ENCODE measurements around the gene IMMP2L.
"Not testable (repeated sequence)": the region's sequence is repeated elsewhere in the genome, so short reads cannot be mapped to it uniquely, and the experiment has no call there.

IMMP2L gene

GRCh38 chr7:111561904-111562732, at the start of gene IMMP2L:
Gene IMMP2L (minus strand): TSS chr7:111562492.
- peaks cover 0 to 7% (median 0%) of the 10 kb centered on the region in 5 donors for H3K36me3 ChIP-seq (ENCODE audit: control insufficient read depth in 5 of 5, insufficient read depth in 5 of 5, low read length in 5 of 5)
- H3K9ac ChIP-seq (ENCODE audit: low read length in 5 of 5) = peak within 1 kb of the TSS; percentile 71 to 79 (median 75)
- peaks cover 0 to 36% (median 15%) of the 10 kb centered on the region in 5 donors for H3K4me1 ChIP-seq (ENCODE audit: control insufficient read depth in 5 of 5, insufficient read depth in 5 of 5, low read length in 5 of 5)
- H3K4me3 ChIP-seq (ENCODE audit: low read depth in 1 of 5, low read length in 5 of 5) = peak within 1 kb of the TSS; percentile 72 to 90 (median 74)
- peak within 1 kb of the TSS; percentile 88 for H3K27ac ChIP-seq (ENCODE audit: low read depth, low read length)
- no peaks in the 10 kb centered on the region for H3K27me3 ChIP-seq (ENCODE audit: control insufficient read depth in 5 of 5, insufficient read depth in 4 of 5, low read length in 5 of 5)
- H3K9me3 ChIP-seq (ENCODE audit: control insufficient read depth in 5 of 5, low read length in 5 of 5) = no peaks in the 10 kb centered on the region

- not testable (repeated sequence) for H3K9me3 ChIP-seq (ENCODE audit: control insufficient read depth in 5 of 5, low read length in 5 of 5); H3K27me3 ChIP-seq (ENCODE audit: control insufficient read depth in 5 of 5, insufficient read depth in 4 of 5, low read length in 5 of 5); H3K27ac ChIP-seq (ENCODE audit: low read depth, low read length); H3K4me3 ChIP-seq (ENCODE audit: low read depth in 1 of 5, low read length in 5 of 5); H3K36me3 ChIP-seq (ENCODE audit: control insufficient read depth in 5 of 5, insufficient read depth in 5 of 5, low read length in 5 of 5); H3K9ac ChIP-seq (ENCODE audit: low read length in 5 of 5); H3K4me1 ChIP-seq (ENCODE audit: control insufficient read depth in 5 of 5, insufficient read depth in 5 of 5, low read length in 5 of 5)
Measured at GRCh38 chr7:111609483-111610254, 47.4 kb upstream of the IMMP2L start.

GRCh38 chr7:111607621-111608020, 45.3 kb upstream of the IMMP2L start:
- Histone ChIP-seq H3K9me3 (ENCODE audit: control insufficient read depth in 5 of 5, low read length in 5 of 5) (peaks cover 0 to 3% (median 0%) of the 10 kb centered on the region in 5 donors), H3K4me1 (ENCODE audit: control insufficient read depth in 5 of 5, insufficient read depth in 5 of 5, low read length in 5 of 5) (no peaks in the 10 kb centered on the region), H3K36me3 (ENCODE audit: control insufficient read depth in 5 of 5, insufficient read depth in 5 of 5, low read length in 5 of 5) (no peaks in the 10 kb centered on the region), H3K27ac (ENCODE audit: low read depth, low read length) (no peak overlapping the region), H3K9ac (ENCODE audit: low read length in 5 of 5) (no peak overlapping the region), H3K4me3 (ENCODE audit: low read depth in 1 of 5, low read length in 5 of 5) (no peak overlapping the region), H3K27me3 (ENCODE audit: control insufficient read depth in 5 of 5, insufficient read depth in 4 of 5, low read length in 5 of 5) (no peaks in the 10 kb centered on the region)

- no peaks in the 10 kb centered on the region for H3K27me3 ChIP-seq (ENCODE audit: control insufficient read depth in 5 of 5, insufficient read depth in 4 of 5, low read length in 5 of 5)
- no peak overlapping the region for H3K4me3 ChIP-seq (ENCODE audit: low read depth in 1 of 5, low read length in 5 of 5)
- no peaks in the 10 kb centered on the region for H3K4me1 ChIP-seq (ENCODE audit: control insufficient read depth in 5 of 5, insufficient read depth in 5 of 5, low read length in 5 of 5)
- H3K9ac ChIP-seq (ENCODE audit: low read length in 5 of 5) = no peak overlapping the region
- H3K27ac ChIP-seq (ENCODE audit: low read depth, low read length) = no peak overlapping the region
- H3K9me3 ChIP-seq (ENCODE audit: control insufficient read depth in 5 of 5, low read length in 5 of 5) = peaks cover 0 to 3% (median 0%) of the 10 kb centered on the region in 5 donors
- H3K36me3 ChIP-seq (ENCODE audit: control insufficient read depth in 5 of 5, insufficient read depth in 5 of 5, low read length in 5 of 5) = no peaks in the 10 kb centered on the region
Measured at GRCh38 chr7:111605246-111605645, 43.0 kb upstream of the IMMP2L start.

GRCh38 chr7:111600091-111600490, 37.8 kb upstream of the IMMP2L start:
- Histone ChIP-seq H3K9me3 (ENCODE audit: control insufficient read depth in 5 of 5, low read length in 5 of 5) (peaks cover 0 to 3% (median 0%) of the 10 kb centered on the region in 5 donors), H3K4me3 (ENCODE audit: low read depth in 1 of 5, low read length in 5 of 5) (no peak overlapping the region), H3K27me3 (ENCODE audit: control insufficient read depth in 5 of 5, insufficient read depth in 4 of 5, low read length in 5 of 5) (no peaks in the 10 kb centered on the region), H3K36me3 (ENCODE audit: control insufficient read depth in 5 of 5, insufficient read depth in 5 of 5, low read length in 5 of 5) (no peaks in the 10 kb centered on the region), H3K9ac (ENCODE audit: low read length in 5 of 5) (no peak overlapping the region), H3K27ac (ENCODE audit: low read depth, low read length) (no peak overlapping the region), H3K4me1 (ENCODE audit: control insufficient read depth in 5 of 5, insufficient read depth in 5 of 5, low read length in 5 of 5) (no peaks in the 10 kb centered on the region)

GRCh38 chr7:111595780-111596179, 33.5 kb upstream of the IMMP2L start:
- no peaks in the 10 kb centered on the region for H3K36me3 ChIP-seq (ENCODE audit: control insufficient read depth in 5 of 5, insufficient read depth in 5 of 5, low read length in 5 of 5)
- H3K27me3 ChIP-seq (ENCODE audit: control insufficient read depth in 5 of 5, insufficient read depth in 4 of 5, low read length in 5 of 5) = no peaks in the 10 kb centered on the region
- no peak overlapping the region for H3K4me3 ChIP-seq (ENCODE audit: low read depth in 1 of 5, low read length in 5 of 5)
- H3K27ac ChIP-seq (ENCODE audit: low read depth, low read length) = no peak overlapping the region
- no peak overlapping the region for H3K9ac ChIP-seq (ENCODE audit: low read length in 5 of 5)
- H3K9me3 ChIP-seq (ENCODE audit: control insufficient read depth in 5 of 5, low read length in 5 of 5) = no peaks in the 10 kb centered on the region
- no peaks in the 10 kb centered on the region for H3K4me1 ChIP-seq (ENCODE audit: control insufficient read depth in 5 of 5, insufficient read depth in 5 of 5, low read length in 5 of 5)

GRCh38 chr7:111594602-111595001, 32.3 kb upstream of the IMMP2L start:
- no peak overlapping the region for H3K9ac ChIP-seq (ENCODE audit: low read length in 5 of 5)
- no peaks in the 10 kb centered on the region for H3K9me3 ChIP-seq (ENCODE audit: control insufficient read depth in 5 of 5, low read length in 5 of 5)

GRCh38 chr7:111593343-111593742, 31.1 kb upstream of the IMMP2L start:
- H3K36me3 ChIP-seq (ENCODE audit: control insufficient read depth in 5 of 5, insufficient read depth in 5 of 5, low read length in 5 of 5) = no peaks in the 10 kb centered on the region
- H3K27me3 ChIP-seq (ENCODE audit: control insufficient read depth in 5 of 5, insufficient read depth in 4 of 5, low read length in 5 of 5) = no peaks in the 10 kb centered on the region
- no peaks in the 10 kb centered on the region for H3K9me3 ChIP-seq (ENCODE audit: control insufficient read depth in 5 of 5, low read length in 5 of 5)
- H3K9ac ChIP-seq (ENCODE audit: low read length in 5 of 5) = no peak overlapping the region
- no peak overlapping the region for H3K27ac ChIP-seq (ENCODE audit: low read depth, low read length)
- H3K4me1 ChIP-seq (ENCODE audit: control insufficient read depth in 5 of 5, insufficient read depth in 5 of 5, low read length in 5 of 5) = no peaks in the 10 kb centered on the region
- H3K4me3 ChIP-seq (ENCODE audit: low read depth in 1 of 5, low read length in 5 of 5) = no peak overlapping the region

More at GRCh38 chr7:111594602-111595001, 32.3 kb upstream of the IMMP2L start:
- no peaks in the 10 kb centered on the region for H3K27me3 ChIP-seq (ENCODE audit: control insufficient read depth in 5 of 5, insufficient read depth in 4 of 5, low read length in 5 of 5)
- no peak overlapping the region for H3K27ac ChIP-seq (ENCODE audit: low read depth, low read length)
- no peak overlapping the region for H3K4me3 ChIP-seq (ENCODE audit: low read depth in 1 of 5, low read length in 5 of 5)
- no peaks in the 10 kb centered on the region for H3K4me1 ChIP-seq (ENCODE audit: control insufficient read depth in 5 of 5, insufficient read depth in 5 of 5, low read length in 5 of 5)
- no peaks in the 10 kb centered on the region for H3K36me3 ChIP-seq (ENCODE audit: control insufficient read depth in 5 of 5, insufficient read depth in 5 of 5, low read length in 5 of 5)

GRCh38 chr7:111588065-111588433, 25.8 kb upstream of the IMMP2L start:
- Histone ChIP-seq H3K27me3 (ENCODE audit: control insufficient read depth in 5 of 5, insufficient read depth in 4 of 5, low read length in 5 of 5) (no peaks in the 10 kb centered on the region), H3K27ac (ENCODE audit: low read depth, low read length) (no peak overlapping the region), H3K4me1 (ENCODE audit: control insufficient read depth in 5 of 5, insufficient read depth in 5 of 5, low read length in 5 of 5) (no peaks in the 10 kb centered on the region), H3K9me3 (ENCODE audit: control insufficient read depth in 5 of 5, low read length in 5 of 5) (no peaks in the 10 kb centered on the region), H3K36me3 (ENCODE audit: control insufficient read depth in 5 of 5, insufficient read depth in 5 of 5, low read length in 5 of 5) (no peaks in the 10 kb centered on the region), H3K9ac (ENCODE audit: low read length in 5 of 5) (no peak overlapping the region), H3K4me3 (ENCODE audit: low read depth in 1 of 5, low read length in 5 of 5) (no peak overlapping the region)

GRCh38 chr7:111587410-111588064, 25.2 kb upstream of the IMMP2L start:
- H3K9me3 ChIP-seq (ENCODE audit: control insufficient read depth in 5 of 5, low read length in 5 of 5) = no peaks in the 10 kb centered on the region
- no peaks in the 10 kb centered on the region for H3K4me1 ChIP-seq (ENCODE audit: control insufficient read depth in 5 of 5, insufficient read depth in 5 of 5, low read length in 5 of 5)
- no peaks in the 10 kb centered on the region for H3K27me3 ChIP-seq (ENCODE audit: control insufficient read depth in 5 of 5, insufficient read depth in 4 of 5, low read length in 5 of 5)
- no peak overlapping the region for H3K27ac ChIP-seq (ENCODE audit: low read depth, low read length)
- H3K9ac ChIP-seq (ENCODE audit: low read length in 5 of 5) = no peak overlapping the region
- H3K36me3 ChIP-seq (ENCODE audit: control insufficient read depth in 5 of 5, insufficient read depth in 5 of 5, low read length in 5 of 5) = no peaks in the 10 kb centered on the region
- H3K4me3 ChIP-seq (ENCODE audit: low read depth in 1 of 5, low read length in 5 of 5) = no peak overlapping the region
